T-helper 2 cell treated with Interferon-gamma antibody and Interleukin-4, amounts not matched to agents 5 μg/mL and 100 μg/mL, for 36 hours (primary cell): Measurements from ENCODE around the gene SASH1.

ENCODE experiments used
- DNase-seq: peaks from one replicate; pipeline ENCODE4 v3.0.0; 2021; ENCODE audit warnings: low spot score
- H3K27ac Mint-ChIP-seq: one replicate; pipeline ENCODE4 v1.8.0; 2021; ENCODE audit warnings: mild to moderate bottlenecking, mixed read lengths
- H3K27me3 Mint-ChIP-seq: one replicate; pipeline ENCODE4 v1.8.0; 2021; ENCODE audit warnings: low read depth, mixed read lengths
- H3K36me3 Mint-ChIP-seq: one replicate; pipeline ENCODE4 v1.8.0; 2021; ENCODE audit warnings: low read depth, mixed read lengths
- H3K4me1 Mint-ChIP-seq: one replicate; pipeline ENCODE4 v1.8.0; 2021; ENCODE audit warnings: low read depth, mixed read lengths
- H3K4me3 Mint-ChIP-seq: one replicate; pipeline ENCODE4 v1.8.0; 2022; ENCODE audit warnings: mild to moderate bottlenecking, moderate library complexity, mixed read lengths
- H3K9me3 Mint-ChIP-seq: one replicate; pipeline ENCODE4 v1.8.0; 2021; ENCODE audit warnings: mixed read lengths

SASH1 gene

GRCh38 chr6:148545901-148546300 lies 203.3 kb downstream of the SASH1 start:
- Mint-ChIP-seq H3K36me3 (no peaks in the 10 kb centered on the region), H3K27ac (no peak overlapping the region)

GRCh38 chr6:148547110-148547509 lies 204.5 kb downstream of the SASH1 start:
- H3K27me3 Mint-ChIP-seq = peaks cover 23% of the 10 kb centered on the region
- H3K36me3 Mint-ChIP-seq = no peaks in the 10 kb centered on the region
- no peaks in the 10 kb centered on the region for H3K9me3 Mint-ChIP-seq
- no peak for DNase-seq
- no peaks in the 10 kb centered on the region for H3K4me1 Mint-ChIP-seq
- no peak overlapping the region for H3K4me3 Mint-ChIP-seq
- no peak overlapping the region for H3K27ac Mint-ChIP-seq

More at GRCh38 chr6:148545901-148546300, 203.3 kb downstream of the SASH1 start:
- H3K4me3 Mint-ChIP-seq = no peak overlapping the region
- H3K4me1 Mint-ChIP-seq = no peaks in the 10 kb centered on the region
- DNase-seq = no peak
- H3K27me3 Mint-ChIP-seq = peaks cover 16% of the 10 kb centered on the region
- no peaks in the 10 kb centered on the region for H3K9me3 Mint-ChIP-seq

- no peaks in the 10 kb centered on the region for H3K36me3 Mint-ChIP-seq
- H3K4me1 Mint-ChIP-seq = no peaks in the 10 kb centered on the region
- H3K27ac Mint-ChIP-seq = no peak overlapping the region
- H3K27me3 Mint-ChIP-seq = peaks cover 32% of the 10 kb centered on the region
- no peak overlapping the region for H3K4me3 Mint-ChIP-seq
- DNase-seq = no peak
- no peaks in the 10 kb centered on the region for H3K9me3 Mint-ChIP-seq
Observed at GRCh38 chr6:148548065-148548748, 205.6 kb downstream of the SASH1 start.

- H3K9me3 Mint-ChIP-seq = no peaks in the 10 kb centered on the region
- DNase-seq = no peak
- H3K4me1 Mint-ChIP-seq = no peaks in the 10 kb centered on the region
- peaks cover 33% of the 10 kb centered on the region for H3K27me3 Mint-ChIP-seq
- no peaks in the 10 kb centered on the region for H3K36me3 Mint-ChIP-seq
- no peak overlapping the region for H3K27ac Mint-ChIP-seq
- no peak overlapping the region for H3K4me3 Mint-ChIP-seq
Observed at GRCh38 chr6:148548749-148549140, 206.1 kb downstream of the SASH1 start.

- H3K4me3 Mint-ChIP-seq = no peak overlapping the region
- H3K9me3 Mint-ChIP-seq = no peaks in the 10 kb centered on the region
- no peak overlapping the region for H3K27ac Mint-ChIP-seq
- no peak for DNase-seq
- no peaks in the 10 kb centered on the region for H3K4me1 Mint-ChIP-seq
- H3K27me3 Mint-ChIP-seq = peaks cover 33% of the 10 kb centered on the region
- no peaks in the 10 kb centered on the region for H3K36me3 Mint-ChIP-seq
Observed at GRCh38 chr6:148550569-148550968, 207.9 kb downstream of the SASH1 start.

- H3K9me3 Mint-ChIP-seq = no peaks in the 10 kb centered on the region
- H3K4me1 Mint-ChIP-seq = no peaks in the 10 kb centered on the region
- no peak overlapping the region for H3K27ac Mint-ChIP-seq
- no peak overlapping the region for H3K4me3 Mint-ChIP-seq
- no peak for DNase-seq
- peaks cover 36% of the 10 kb centered on the region for H3K27me3 Mint-ChIP-seq
- no peaks in the 10 kb centered on the region for H3K36me3 Mint-ChIP-seq
Observed at GRCh38 chr6:148551226-148551625, 208.6 kb downstream of the SASH1 start.

- no peaks in the 10 kb centered on the region for H3K9me3 Mint-ChIP-seq
- DNase-seq = no peak
- H3K4me3 Mint-ChIP-seq = no peak overlapping the region
- peaks cover 5% of the 10 kb centered on the region for H3K4me1 Mint-ChIP-seq
- H3K27me3 Mint-ChIP-seq = peaks cover 32% of the 10 kb centered on the region
- no peaks in the 10 kb centered on the region for H3K36me3 Mint-ChIP-seq
- no peak overlapping the region for H3K27ac Mint-ChIP-seq
Observed at GRCh38 chr6:148556410-148556809, 213.8 kb downstream of the SASH1 start.

GRCh38 chr6:148557796-148558321 lies 215.2 kb downstream of the SASH1 start:
- Mint-ChIP-seq H3K9me3 (no peaks in the 10 kb centered on the region), H3K36me3 (no peaks in the 10 kb centered on the region), H3K4me1 (peaks cover 5% of the 10 kb centered on the region), H3K27ac (no peak overlapping the region), H3K4me3 (no peak overlapping the region), H3K27me3 (peaks cover 20% of the 10 kb centered on the region)
- DNase-seq = peak; percentile 18

- Mint-ChIP-seq H3K27me3 (peaks cover 19% of the 10 kb centered on the region), H3K27ac (no peak overlapping the region), H3K9me3 (no peaks in the 10 kb centered on the region), H3K36me3 (no peaks in the 10 kb centered on the region), H3K4me3 (no peak overlapping the region), H3K4me1 (peaks cover 5% of the 10 kb centered on the region)
- peak; percentile 56 for DNase-seq
Observed at GRCh38 chr6:148559848-148560433, 217.3 kb downstream of the SASH1 start.

GRCh38 chr6:148561629-148562028 lies 219.0 kb downstream of the SASH1 start:
- Mint-ChIP-seq H3K27me3 (peaks cover 16% of the 10 kb centered on the region), H3K9me3 (no peaks in the 10 kb centered on the region), H3K4me1 (peaks cover 9% of the 10 kb centered on the region), H3K36me3 (no peaks in the 10 kb centered on the region), H3K4me3 (no peak overlapping the region), H3K27ac (no peak overlapping the region)
- DNase-seq = no peak

- H3K4me1 Mint-ChIP-seq = peaks cover 8% of the 10 kb centered on the region
- H3K4me3 Mint-ChIP-seq = no peak overlapping the region
- peaks cover 13% of the 10 kb centered on the region for H3K27me3 Mint-ChIP-seq
- no peak for DNase-seq
- H3K36me3 Mint-ChIP-seq = no peaks in the 10 kb centered on the region
- no peak overlapping the region for H3K27ac Mint-ChIP-seq
- no peaks in the 10 kb centered on the region for H3K9me3 Mint-ChIP-seq
Observed at GRCh38 chr6:148563066-148563465, 220.4 kb downstream of the SASH1 start.

GRCh38 chr6:148564494-148565035 lies 221.9 kb downstream of the SASH1 start:
- no peak overlapping the region for H3K4me3 Mint-ChIP-seq
- H3K36me3 Mint-ChIP-seq = no peaks in the 10 kb centered on the region
- no peaks in the 10 kb centered on the region for H3K9me3 Mint-ChIP-seq
- no peak overlapping the region for H3K27ac Mint-ChIP-seq
- peaks cover 8% of the 10 kb centered on the region for H3K4me1 Mint-ChIP-seq
- H3K27me3 Mint-ChIP-seq = peaks cover 13% of the 10 kb centered on the region
- no peak for DNase-seq

GRCh38 chr6:148565321-148565926 lies 222.8 kb downstream of the SASH1 start:
- Mint-ChIP-seq H3K27ac (no peak overlapping the region), H3K27me3 (peaks cover 11% of the 10 kb centered on the region), H3K4me3 (no peak overlapping the region), H3K4me1 (peaks cover 8% of the 10 kb centered on the region), H3K36me3 (no peaks in the 10 kb centered on the region), H3K9me3 (no peaks in the 10 kb centered on the region)
- no peak for DNase-seq
